SK-N-SH (cell line): ENCODE data around the gene STMND1. TPM values are rescaled to one million over a fixed set of nuclear protein-coding genes. Genes with fewer than 3 reads are reported as not detected.

ENCODE experiments used
- CTCF ChIA-PET: fragments of 300-600, 350-600 bp; formaldehyde crosslinking; extraction: SDS; loops from one replicate; lab custom pipeline; 2021; lab: Yijun Ruan, JAX
- POLR2A ChIA-PET: fragments of 350-600 bp; sonication (Branson Sonifier 250); formaldehyde crosslinking; extraction: SDS; loops from one replicate; lab custom pipeline; 2020; ENCODE audit warnings: antibody characterized with exemption, inconsistent platforms; lab: Yijun Ruan, JAX
- DNase-seq: peaks from one replicate; pipeline ENCODE4 v3.0.0; 2012
- H2AFZ ChIP-seq: fragments of 200-600 bp; sonication (generic); 2 replicates; pipeline ENCODE4 v1.8.1; 2016; ENCODE audit warnings: antibody characterized with exemption, mild to moderate bottlenecking, low read depth
- H3F3A ChIP-seq: fragments of 200-600 bp; sonication (generic); replicated peaks from 2 replicates; pipeline ENCODE3; 2016; ENCODE audit warnings: antibody characterized with exemption, mild to moderate bottlenecking; ENCODE audit not compliant: insufficient read depth
- H3K27ac ChIP-seq, 2 experiments: fragments of 200-500 bp in 1 of 2; fragments of 200-600 bp in 1 of 2; sonication (Bioruptor generic) in 1 of 2; sonication (generic), shearing (Covaris generic) in 1 of 2; 2 replicates each; pipeline versions ENCODE4 v1.5.1 to v1.6.1; 2014 to 2016; ENCODE audit warnings: low read depth in 2 of 2, inconsistent platforms in 1 of 2, low read length in 1 of 2, mild to moderate bottlenecking in 1 of 2, mixed read lengths in 1 of 2
- H3K27me3 ChIP-seq: fragments of 200-600 bp; sonication (generic), shearing (Covaris generic); 2 replicates; pipeline ENCODE4 v1.6.1; 2016; ENCODE audit warnings: mixed run types; ENCODE audit not compliant: insufficient read depth
- H3K36me3 ChIP-seq, 2 experiments: fragments of 200-500 bp in 1 of 2; fragments of 200-600 bp in 1 of 2; sonication (Bioruptor generic) in 1 of 2; sonication (generic) in 1 of 2; replicated peaks in 1 of 2; 2 replicates each; pipeline versions ENCODE3 to v1.5.1; 2014 to 2016; ENCODE audit warnings: low read length in 1 of 2, mild to moderate bottlenecking in 1 of 2; ENCODE audit not compliant: insufficient read depth in 2 of 2, control insufficient read depth in 1 of 2
- H3K4me1 ChIP-seq, 2 experiments: fragments of 200-500 bp in 1 of 2; fragments of 200-600 bp in 1 of 2; sonication (Bioruptor generic) in 1 of 2; sonication (generic), shearing (Covaris generic) in 1 of 2; 2 replicates each; pipeline versions ENCODE4 v1.5.1 to v1.6.1; 2014 to 2016; ENCODE audit warnings: low read depth in 1 of 2, low read length in 1 of 2, mixed run types in 1 of 2; ENCODE audit not compliant: insufficient read depth in 2 of 2, control insufficient read depth in 1 of 2
- H3K4me2 ChIP-seq: fragments of 200-600 bp; sonication (generic), shearing (Covaris generic); 2 replicates; pipeline ENCODE4 v1.6.1; 2017; ENCODE audit warnings: mixed run types
- H3K4me3 ChIP-seq, 2 experiments: fragments of 200-500 bp in 1 of 2; fragments of 200-600 bp in 1 of 2; sonication (Bioruptor generic) in 1 of 2; sonication (generic), shearing (Covaris generic) in 1 of 2; 2 replicates each; pipeline versions ENCODE4 v1.5.1 to v1.8.1; 2014 to 2016; ENCODE audit warnings: low read depth in 2 of 2, inconsistent platforms in 1 of 2, low read length in 1 of 2, mild to moderate bottlenecking in 1 of 2, mixed read lengths in 1 of 2, moderate library complexity in 1 of 2
- H3K79me2 ChIP-seq: fragments of 200-600 bp; sonication (generic); 2 replicates; pipeline ENCODE4 v1.8.1; 2017; ENCODE audit warnings: mild to moderate bottlenecking; ENCODE audit not compliant: insufficient read depth
- H3K9ac ChIP-seq: fragments of 200-600 bp; sonication (generic); 2 replicates; pipeline ENCODE4 v1.6.1; 2017; ENCODE audit warnings: mixed run types
- H3K9me2 ChIP-seq: fragments of 200-600 bp; sonication (generic); 2 replicates; pipeline ENCODE4 v1.6.1; 2017; ENCODE audit warnings: mixed run types
- H3K9me3 ChIP-seq: fragments of 200-600 bp; sonication (generic); 2 replicates; pipeline ENCODE4 v1.6.1; 2017; ENCODE audit warnings: mixed run types, mild to moderate bottlenecking, moderate library complexity
- H4K20me1 ChIP-seq: fragments of 200-600 bp; sonication (generic); 2 replicates; pipeline ENCODE4 v1.6.1; 2017; ENCODE audit warnings: mild to moderate bottlenecking, mixed run types; ENCODE audit not compliant: insufficient read depth
- ELF1 ChIP-seq: IDR thresholded peaks from 2 replicates; pipeline ENCODE4 v1.4.0; 2012
- EP300 ChIP-seq, 2 experiments: IDR thresholded peaks; 2 replicates each; pipeline versions ENCODE4 v1.4.0 to v1.6.1; 2012; ENCODE audit warnings: borderline replicate concordance in 1 of 2, low read depth in 1 of 2, low read length in 1 of 2
- EZH2phosphoT487 ChIP-seq: fragments of 200-600 bp; sonication (generic); IDR thresholded peaks from 2 replicates; pipeline ENCODE4 v1.6.1; 2017; ENCODE audit warnings: low read depth, mixed run types, mild to moderate bottlenecking, antibody characterized with exemption, moderate library complexity, borderline replicate concordance
- FOXM1 ChIP-seq: IDR thresholded peaks from 2 replicates; pipeline ENCODE4 v1.4.0; 2012; ENCODE audit warnings: low read depth, mild to moderate bottlenecking
- JUND ChIP-seq: IDR thresholded peaks from 2 replicates; pipeline ENCODE4 v1.4.0; 2012
- MXI1 ChIP-seq: IDR thresholded peaks from 2 replicates; pipeline ENCODE4 v1.6.1; 2012; ENCODE audit warnings: mild to moderate bottlenecking, low read depth, low read length, improper control_type of control experiment
- NFIC ChIP-seq: IDR thresholded peaks from 2 replicates; pipeline ENCODE4 v1.4.0; 2012; ENCODE audit warnings: borderline replicate concordance
- NRF1 ChIP-seq: IDR thresholded peaks from 2 replicates; pipeline ENCODE4 v1.6.1; 2012; ENCODE audit warnings: low read depth, mild to moderate bottlenecking, low read length
- RAD21 ChIP-seq: IDR thresholded peaks from 2 replicates; pipeline ENCODE4 v1.6.1; 2012; ENCODE audit warnings: mild to moderate bottlenecking, low read length
- RFX5 ChIP-seq: IDR thresholded peaks from 2 replicates; pipeline ENCODE4 v1.6.1; 2012; ENCODE audit warnings: mild to moderate bottlenecking, improper control_type of control experiment, low read length
- SIN3A ChIP-seq: IDR thresholded peaks from 2 replicates; pipeline ENCODE4 v1.6.1; 2012; ENCODE audit warnings: low read depth, mild to moderate bottlenecking, low read length, moderate library complexity, borderline replicate concordance
- SMC3 ChIP-seq: IDR thresholded peaks from 2 replicates; pipeline ENCODE4 v1.6.1; 2012; ENCODE audit warnings: low read depth, low read length, improper control_type of control experiment
- TAF1 ChIP-seq: IDR thresholded peaks from 2 replicates; pipeline ENCODE4 v1.6.1; 2012; ENCODE audit warnings: low read depth, mild to moderate bottlenecking, low read length, moderate library complexity, borderline replicate concordance
- TCF12 ChIP-seq: IDR thresholded peaks from 2 replicates; pipeline ENCODE4 v1.4.0; 2012
- TEAD4 ChIP-seq: IDR thresholded peaks from 2 replicates; pipeline ENCODE4 v1.4.0; 2012; ENCODE audit warnings: mild to moderate bottlenecking, borderline replicate concordance; ENCODE audit not compliant: insufficient read depth
- YY1 ChIP-seq: IDR thresholded peaks from 2 replicates; pipeline ENCODE4 v1.4.0; 2012; ENCODE audit warnings: low read depth, mild to moderate bottlenecking
- WGBS: methylation state at CpG from one replicate; pipeline ENCODE4 v1.1.6; 2017; ENCODE audit warnings: low lambda C conversion rate; 5-methylcytosine and 5-hydroxymethylcytosine counted together
- polyA plus RNA-seq, 3 experiments: library from polyadenylated mRNA; depleted of rRNA; stranded (reverse); fragments of >200 nt; gene quantifications; 2 replicates each; pipeline ENCODE4 v1.2.3, GENCODE V29; 2012
- TF ChIP-seq, protein P1 (sequence below): IDR thresholded peaks from 2 replicates; pipeline ENCODE4 v1.4.0; 2012; ENCODE audit warnings: low read depth
- TF ChIP-seq, protein P2 (sequence below): IDR thresholded peaks from 2 replicates; pipeline ENCODE4 v1.4.0; 2012; ENCODE audit warnings: low read depth, borderline replicate concordance
- TF ChIP-seq, protein P3 (sequence below): fragments of 150-350 bp; IDR thresholded peaks from 2 replicates; pipeline ENCODE4 v1.6.1; 2017; ENCODE audit warnings: antibody characterized with exemption, low read length, low read depth, borderline replicate concordance
- TF ChIP-seq, protein P4 (sequence below): IDR thresholded peaks from 2 replicates; pipeline ENCODE4 v1.4.0; 2012; ENCODE audit warnings: low read depth, borderline replicate concordance

STMND1 gene
- polyA plus RNA-seq, 1 of the 3 experiments (the other 2 are of a cell fraction): not detected

DNA sequence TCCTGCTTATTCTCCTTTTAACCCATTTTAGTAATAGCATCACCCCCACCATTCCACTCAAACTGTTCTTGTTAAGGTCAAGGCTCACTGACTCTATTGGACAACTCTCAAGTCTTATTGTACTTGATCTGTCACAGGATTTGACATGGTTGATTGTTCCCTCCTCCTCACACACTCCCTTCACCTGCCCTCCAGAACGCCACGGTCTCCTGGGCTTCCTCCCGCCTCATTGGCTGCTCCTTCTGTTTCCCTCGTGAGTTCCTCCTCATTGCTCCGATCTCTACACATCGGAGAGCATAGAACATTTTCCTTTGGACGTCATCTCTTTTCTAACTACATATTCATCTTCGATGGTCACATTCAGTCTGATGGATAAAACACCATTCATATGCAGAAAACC is 55.1 kb downstream of the STMND1 start:
- Histone ChIP-seq H3K4me3 (no peak overlapping the region), H3F3A (no peaks in the 10 kb centered on the region), H2AFZ (no peak overlapping the region), H3K27me3 (no peaks in the 10 kb centered on the region), H3K36me3 (no peaks in the 10 kb centered on the region), H3K9me2 (no peaks in the 10 kb centered on the region), H3K4me1 (no peaks in the 10 kb centered on the region), H3K9me3 (no peaks in the 10 kb centered on the region), H3K79me2 (no peaks in the 10 kb centered on the region), H4K20me1 (no peaks in the 10 kb centered on the region), H3K9ac (no peak overlapping the region), H3K4me2 (no peak overlapping the region), H3K27ac (no peak overlapping the region)
- POLR2A ChIA-PET: no interaction called here
- no peak for TF ChIP-seq FOXM1
- no peak for TF ChIP-seq ELF1
- TF ChIP-seq RFX5: no peak
- CTCF ChIA-PET: interaction anchor here (0.7 to 4.2 kb wide), 13 partner anchors 10 to 1346 kb away, joined by 3 to 51 read pairs (median 4); no protein-coding TSS in a partner anchor
- DNase-seq: no peak
- 62% methylated on average over 8 of the region's 8 CpGs for WGBS

DNA sequence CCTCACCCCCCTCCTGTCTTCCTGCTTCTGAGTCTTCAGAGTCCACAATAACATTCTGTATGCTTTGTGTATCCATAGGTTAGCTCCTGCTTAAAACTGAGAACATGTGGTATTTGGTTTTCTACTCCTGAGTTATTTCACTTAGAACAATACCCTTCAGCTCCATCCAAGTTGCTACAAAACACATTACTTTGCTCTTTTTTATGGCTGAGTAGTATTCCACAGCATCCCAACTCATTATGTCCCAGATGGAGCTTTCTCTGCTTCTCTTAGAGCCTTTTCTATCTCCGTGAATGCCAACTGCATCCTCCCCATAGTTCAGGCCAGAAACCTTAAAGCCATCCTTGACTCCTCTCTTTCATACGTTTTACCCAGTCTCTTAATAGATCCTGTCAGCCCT is 55.8 kb downstream of the STMND1 start:
- no peaks in the 10 kb centered on the region for H3K9me3 ChIP-seq
- no peaks in the 10 kb centered on the region for H3K79me2 ChIP-seq
- no peak overlapping the region for H3K4me2 ChIP-seq
- H3K27ac ChIP-seq: no peak overlapping the region
- no peak for DNase-seq
- H3K9me2 ChIP-seq: no peaks in the 10 kb centered on the region
- no peak overlapping the region for H3K4me3 ChIP-seq
- CTCF ChIA-PET: interaction anchor here (0.7 to 4.2 kb wide), 6 partner anchors 13 to 647 kb away, joined by 3 to 51 read pairs (median 10); no protein-coding TSS in a partner anchor
- H3K36me3 ChIP-seq: no peaks in the 10 kb centered on the region
- no peaks in the 10 kb centered on the region for H3K4me1 ChIP-seq
- H3K9ac ChIP-seq: no peak overlapping the region
- H3F3A ChIP-seq: no peaks in the 10 kb centered on the region
- H4K20me1 ChIP-seq: no peaks in the 10 kb centered on the region
- no peak overlapping the region for H2AFZ ChIP-seq
- POLR2A ChIA-PET: interaction anchor here (0.7 kb wide), 1 partner anchor 423 kb away, joined by 3 read pairs; no protein-coding TSS in a partner anchor
- no peaks in the 10 kb centered on the region for H3K27me3 ChIP-seq
- no peak for TF ChIP-seq ELF1
- TF ChIP-seq YY1: no peak
- TF ChIP-seq NFIC: no peak
- TF ChIP-seq, protein P1, sequence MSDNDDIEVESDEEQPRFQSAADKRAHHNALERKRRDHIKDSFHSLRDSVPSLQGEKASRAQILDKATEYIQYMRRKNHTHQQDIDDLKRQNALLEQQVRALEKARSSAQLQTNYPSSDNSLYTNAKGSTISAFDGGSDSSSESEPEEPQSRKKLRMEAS: no peak
- no peak for TF ChIP-seq TAF1
- no peak for TF ChIP-seq TEAD4
- TF ChIP-seq TCF12: no peak
- TF ChIP-seq EP300 (IDR thresholded peaks at IDR 0.05; ENCODE audit: borderline replicate concordance in 1 of 2, low read depth in 1 of 2, low read length in 1 of 2): no peak
- no peak for TF ChIP-seq RFX5
- TF ChIP-seq RAD21: no peak
- TF ChIP-seq SIN3A: no peak
- TF ChIP-seq MXI1: no peak
- WGBS: 46% methylated on average over 2 of the region's 2 CpGs

DNA sequence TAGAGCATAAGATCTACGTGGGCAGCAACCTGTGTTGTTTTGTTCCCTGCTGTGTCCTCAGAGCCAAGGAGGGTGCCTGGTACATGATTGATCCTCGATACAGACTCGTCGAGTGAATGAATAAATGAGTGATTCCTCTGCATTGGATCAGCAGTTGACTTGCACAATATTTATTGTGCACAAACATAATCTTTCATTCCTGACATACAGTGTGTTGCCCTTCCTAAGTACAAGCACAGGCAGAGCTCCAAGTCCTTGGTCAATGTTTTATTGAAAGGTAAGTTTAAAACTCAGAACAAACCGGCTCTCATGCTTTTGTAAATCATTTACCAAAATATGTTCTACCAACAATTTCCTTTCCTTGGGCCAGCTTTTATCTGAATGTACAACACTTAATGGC is 57.4 kb downstream of the STMND1 start:
- WGBS: 43% methylated on average over 5 of the region's 5 CpGs
- H3K9me3 ChIP-seq: no peaks in the 10 kb centered on the region
- ChIA-PET POLR2A (no interaction called here), CTCF (interaction anchor here (4.2 kb wide), 1 partner anchor 425 kb away, joined by 51 read pairs; no protein-coding TSS in a partner anchor)
- no peak overlapping the region for H3K27ac ChIP-seq
- no peak overlapping the region for H2AFZ ChIP-seq
- H3K9ac ChIP-seq: no peak overlapping the region
- no peaks in the 10 kb centered on the region for H3K79me2 ChIP-seq
- H3K4me2 ChIP-seq: no peak overlapping the region
- no peak overlapping the region for H3K4me3 ChIP-seq
- H3K27me3 ChIP-seq: no peaks in the 10 kb centered on the region
- no peaks in the 10 kb centered on the region for H4K20me1 ChIP-seq
- H3F3A ChIP-seq: no peaks in the 10 kb centered on the region
- H3K4me1 ChIP-seq: no peaks in the 10 kb centered on the region
- no peaks in the 10 kb centered on the region for H3K36me3 ChIP-seq
- no peak for DNase-seq
- H3K9me2 ChIP-seq: no peaks in the 10 kb centered on the region
- TF ChIP-seq TAF1 (no peak), EZH2phosphoT487 (no peak), TEAD4 (no peak), RFX5 (no peak), JUND (no peak), MXI1 (no peak), SMC3 (no peak), NRF1 (no peak), FOXM1 (no peak), ELF1 (no peak)
- TF ChIP-seq, protein P2, sequence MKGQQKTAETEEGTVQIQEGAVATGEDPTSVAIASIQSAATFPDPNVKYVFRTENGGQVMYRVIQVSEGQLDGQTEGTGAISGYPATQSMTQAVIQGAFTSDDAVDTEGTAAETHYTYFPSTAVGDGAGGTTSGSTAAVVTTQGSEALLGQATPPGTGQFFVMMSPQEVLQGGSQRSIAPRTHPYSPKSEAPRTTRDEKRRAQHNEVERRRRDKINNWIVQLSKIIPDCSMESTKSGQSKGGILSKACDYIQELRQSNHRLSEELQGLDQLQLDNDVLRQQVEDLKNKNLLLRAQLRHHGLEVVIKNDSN: no peak
- TF ChIP-seq, protein P3, sequence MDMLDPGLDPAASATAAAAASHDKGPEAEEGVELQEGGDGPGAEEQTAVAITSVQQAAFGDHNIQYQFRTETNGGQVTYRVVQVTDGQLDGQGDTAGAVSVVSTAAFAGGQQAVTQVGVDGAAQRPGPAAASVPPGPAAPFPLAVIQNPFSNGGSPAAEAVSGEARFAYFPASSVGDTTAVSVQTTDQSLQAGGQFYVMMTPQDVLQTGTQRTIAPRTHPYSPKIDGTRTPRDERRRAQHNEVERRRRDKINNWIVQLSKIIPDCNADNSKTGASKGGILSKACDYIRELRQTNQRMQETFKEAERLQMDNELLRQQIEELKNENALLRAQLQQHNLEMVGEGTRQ: no peak
- TF ChIP-seq, protein P4, sequence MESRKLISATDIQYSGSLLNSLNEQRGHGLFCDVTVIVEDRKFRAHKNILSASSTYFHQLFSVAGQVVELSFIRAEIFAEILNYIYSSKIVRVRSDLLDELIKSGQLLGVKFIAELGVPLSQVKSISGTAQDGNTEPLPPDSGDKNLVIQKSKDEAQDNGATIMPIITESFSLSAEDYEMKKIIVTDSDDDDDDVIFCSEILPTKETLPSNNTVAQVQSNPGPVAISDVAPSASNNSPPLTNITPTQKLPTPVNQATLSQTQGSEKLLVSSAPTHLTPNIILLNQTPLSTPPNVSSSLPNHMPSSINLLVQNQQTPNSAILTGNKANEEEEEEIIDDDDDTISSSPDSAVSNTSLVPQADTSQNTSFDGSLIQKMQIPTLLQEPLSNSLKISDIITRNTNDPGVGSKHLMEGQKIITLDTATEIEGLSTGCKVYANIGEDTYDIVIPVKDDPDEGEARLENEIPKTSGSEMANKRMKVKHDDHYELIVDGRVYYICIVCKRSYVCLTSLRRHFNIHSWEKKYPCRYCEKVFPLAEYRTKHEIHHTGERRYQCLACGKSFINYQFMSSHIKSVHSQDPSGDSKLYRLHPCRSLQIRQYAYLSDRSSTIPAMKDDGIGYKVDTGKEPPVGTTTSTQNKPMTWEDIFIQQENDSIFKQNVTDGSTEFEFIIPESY: no peak
